ENCODE measurements around the gene S100A8.

The S100A8 gene

DNA sequence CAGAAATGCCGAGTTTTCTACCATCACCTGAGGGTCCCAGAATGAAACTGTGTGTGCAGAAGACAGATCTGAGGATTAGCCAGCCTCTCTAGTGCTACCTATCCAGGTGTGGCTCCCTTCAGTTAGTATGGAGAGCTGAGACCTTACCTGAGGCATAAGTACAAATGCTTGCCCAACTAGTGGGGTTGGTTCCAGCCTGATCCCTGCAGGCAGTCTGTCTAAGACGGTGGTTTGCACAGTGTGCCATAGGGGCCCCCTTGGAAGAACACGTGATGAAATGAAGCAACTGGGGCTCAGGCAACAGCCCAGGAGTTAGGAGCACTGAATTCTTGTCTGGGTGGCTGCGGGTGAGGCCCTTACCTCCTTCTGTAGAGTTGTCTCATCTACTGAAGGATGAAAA lies 41.1 kb upstream of the S100A8 start:
- no peak for DNase-seq (ENCODE audit: low spot score)
- in situ Hi-C loops (cut with MboI; ENCODE audit: low pct_unique_long_range_greater_than_20kb, low sequenced_read_pairs, unreplicated experiment): no loop called here
- TF ChIP-seq, protein P1, sequence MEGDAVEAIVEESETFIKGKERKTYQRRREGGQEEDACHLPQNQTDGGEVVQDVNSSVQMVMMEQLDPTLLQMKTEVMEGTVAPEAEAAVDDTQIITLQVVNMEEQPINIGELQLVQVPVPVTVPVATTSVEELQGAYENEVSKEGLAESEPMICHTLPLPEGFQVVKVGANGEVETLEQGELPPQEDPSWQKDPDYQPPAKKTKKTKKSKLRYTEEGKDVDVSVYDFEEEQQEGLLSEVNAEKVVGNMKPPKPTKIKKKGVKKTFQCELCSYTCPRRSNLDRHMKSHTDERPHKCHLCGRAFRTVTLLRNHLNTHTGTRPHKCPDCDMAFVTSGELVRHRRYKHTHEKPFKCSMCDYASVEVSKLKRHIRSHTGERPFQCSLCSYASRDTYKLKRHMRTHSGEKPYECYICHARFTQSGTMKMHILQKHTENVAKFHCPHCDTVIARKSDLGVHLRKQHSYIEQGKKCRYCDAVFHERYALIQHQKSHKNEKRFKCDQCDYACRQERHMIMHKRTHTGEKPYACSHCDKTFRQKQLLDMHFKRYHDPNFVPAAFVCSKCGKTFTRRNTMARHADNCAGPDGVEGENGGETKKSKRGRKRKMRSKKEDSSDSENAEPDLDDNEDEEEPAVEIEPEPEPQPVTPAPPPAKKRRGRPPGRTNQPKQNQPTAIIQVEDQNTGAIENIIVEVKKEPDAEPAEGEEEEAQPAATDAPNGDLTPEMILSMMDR (IDR thresholded peaks at IDR 0.05; ENCODE audit: extremely low read depth, insufficient read depth, missing control alignments): no peak

DNA sequence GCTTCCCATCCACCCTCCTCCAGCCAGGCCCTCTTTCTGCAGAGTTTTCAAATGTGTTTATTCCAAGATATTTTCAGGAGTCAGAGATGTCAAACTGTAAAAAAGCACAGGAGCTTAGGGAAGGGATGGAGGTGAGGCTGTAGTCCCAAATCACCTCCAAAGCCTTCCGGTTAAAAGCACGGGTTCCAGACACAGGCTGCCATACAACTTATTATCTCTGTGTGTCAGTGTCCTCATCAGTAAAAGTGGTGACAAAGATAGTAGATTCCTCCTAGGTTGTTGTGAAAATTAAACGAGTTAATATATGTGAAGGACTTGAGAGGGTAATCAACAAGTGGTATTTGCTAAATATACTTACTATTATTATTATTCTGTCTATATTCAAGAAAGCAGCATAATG lies 40.6 kb upstream of the S100A8 start:
- in situ Hi-C loops (cut with MboI; ENCODE audit: low pct_unique_long_range_greater_than_20kb, low sequenced_read_pairs, unreplicated experiment): no loop called here
- no peak for DNase-seq (ENCODE audit: low spot score)
- TF ChIP-seq, protein P1 (IDR thresholded peaks at IDR 0.05; ENCODE audit: extremely low read depth, insufficient read depth, missing control alignments): no peak

DNA sequence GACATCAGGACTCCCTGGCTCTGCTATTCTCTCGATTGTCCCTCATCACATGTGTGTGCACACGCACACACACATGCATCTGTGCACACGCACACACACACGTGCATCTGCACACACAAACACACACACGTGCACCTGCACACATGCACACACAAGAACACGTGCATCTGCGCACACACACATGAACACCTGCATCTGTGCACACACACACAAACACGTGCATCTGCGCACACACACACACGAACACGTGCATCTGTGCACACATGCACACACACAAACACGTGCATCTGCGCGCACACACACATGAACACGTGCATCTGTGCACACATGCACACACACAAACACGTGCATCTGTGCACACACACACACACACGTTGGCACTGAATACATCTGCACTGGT lies 40.1 kb upstream of the S100A8 start:
- no peak for DNase-seq (ENCODE audit: low spot score)
- in situ Hi-C loops (cut with MboI; ENCODE audit: low pct_unique_long_range_greater_than_20kb, low sequenced_read_pairs, unreplicated experiment): no loop called here
- TF ChIP-seq, protein P1 (IDR thresholded peaks at IDR 0.05; ENCODE audit: extremely low read depth, insufficient read depth, missing control alignments): no peak

DNA sequence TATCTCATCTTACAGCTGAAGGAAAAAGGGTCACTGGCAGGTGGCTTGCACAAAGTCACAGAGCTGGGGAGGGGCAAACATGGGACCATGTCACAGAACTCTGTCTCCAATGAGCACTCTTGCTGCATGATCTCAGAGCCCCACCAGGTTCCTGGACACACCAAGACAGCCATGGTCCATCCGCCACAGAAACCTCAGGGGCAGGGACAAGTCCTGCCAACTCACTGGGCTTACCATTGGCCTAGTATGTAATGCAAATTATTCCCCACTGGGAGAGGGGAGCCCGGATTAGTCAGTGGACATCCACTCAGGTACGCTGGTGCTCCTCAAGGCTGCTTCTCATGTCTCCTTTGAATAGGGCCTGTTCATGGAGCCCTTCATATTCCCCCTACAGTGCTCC lies 39.7 kb upstream of the S100A8 start:
- TF ChIP-seq, protein P1 (IDR thresholded peaks at IDR 0.05; ENCODE audit: extremely low read depth, insufficient read depth, missing control alignments): no peak
- in situ Hi-C loops (cut with MboI; ENCODE audit: low pct_unique_long_range_greater_than_20kb, low sequenced_read_pairs, unreplicated experiment): no loop called here
- no peak for DNase-seq (ENCODE audit: low spot score)

DNA sequence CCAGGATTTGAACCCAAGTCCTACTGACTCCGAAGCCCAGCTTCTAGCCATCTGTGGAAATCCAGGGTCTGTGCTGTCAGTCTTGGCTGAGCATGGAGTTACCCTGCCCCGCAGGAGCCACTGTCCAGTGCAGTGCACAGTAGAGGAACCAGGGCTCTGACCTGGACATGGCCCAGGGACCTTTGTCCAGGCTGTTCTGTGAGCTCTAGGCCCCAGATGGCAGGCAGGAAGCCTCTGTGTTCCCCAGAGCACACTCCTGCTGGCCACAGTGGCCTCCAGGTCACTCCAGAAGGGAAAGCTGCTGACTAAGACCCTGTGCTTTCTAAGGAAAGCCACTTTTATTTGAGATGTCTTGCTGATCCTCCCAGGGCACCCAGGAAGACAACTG lies 39.3 kb upstream of the S100A8 start:
- in situ Hi-C loops (cut with MboI; ENCODE audit: low pct_unique_long_range_greater_than_20kb, low sequenced_read_pairs, unreplicated experiment): no loop called here
- TF ChIP-seq, protein P1 (IDR thresholded peaks at IDR 0.05; ENCODE audit: extremely low read depth, insufficient read depth, missing control alignments): no peak
- DNase-seq (ENCODE audit: low spot score): no peak

DNA sequence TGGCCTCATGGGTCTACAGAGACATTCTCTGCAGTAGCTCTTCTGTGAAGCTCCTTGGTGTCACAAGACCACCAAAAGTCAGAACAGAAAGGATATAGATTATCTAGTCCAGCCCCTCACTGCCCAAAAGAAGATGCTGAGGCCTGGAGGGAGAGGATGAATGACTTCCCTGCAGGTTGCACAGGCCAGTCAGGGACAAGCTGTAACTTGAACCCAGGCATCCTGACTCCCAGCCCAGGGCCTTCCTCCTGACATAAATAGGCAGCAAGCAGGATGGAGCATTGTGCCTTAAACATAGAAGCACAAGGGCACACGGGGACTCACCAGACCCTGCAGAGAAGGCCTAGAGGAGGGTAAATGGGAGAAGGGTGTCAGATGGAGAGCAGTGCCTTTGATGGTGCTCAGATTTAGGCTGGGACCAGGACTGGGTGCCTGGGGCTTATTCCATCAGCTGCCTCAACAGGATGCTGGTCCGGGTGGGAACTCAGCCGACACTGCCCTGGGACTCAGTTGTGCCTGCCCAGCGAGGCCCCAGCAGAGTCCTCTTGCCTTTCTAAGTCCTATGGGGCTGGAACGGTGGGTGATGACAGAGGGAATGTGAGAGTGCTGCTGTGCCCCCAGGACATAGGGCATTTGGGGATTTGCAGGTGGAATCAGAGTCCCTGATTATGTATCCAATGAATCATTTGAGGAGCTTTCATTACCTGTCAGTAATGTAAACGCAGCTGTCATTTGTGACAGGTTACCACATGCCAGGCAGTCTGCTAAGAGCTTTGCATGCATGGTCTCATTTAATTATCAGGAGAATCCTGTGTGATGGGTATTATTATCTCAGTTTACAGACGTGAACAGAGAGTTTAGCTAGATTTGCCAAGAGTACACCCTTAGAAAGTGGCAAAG lies 38.6 kb upstream of the S100A8 start:
- in situ Hi-C loops (cut with MboI; ENCODE audit: low pct_unique_long_range_greater_than_20kb, low sequenced_read_pairs, unreplicated experiment): no loop called here
- DNase-seq (ENCODE audit: low spot score): no peak
- TF ChIP-seq, protein P1 (IDR thresholded peaks at IDR 0.05; ENCODE audit: extremely low read depth, insufficient read depth, missing control alignments): no peak
